ENCODE results near the gene MMP23B.

DNA sequence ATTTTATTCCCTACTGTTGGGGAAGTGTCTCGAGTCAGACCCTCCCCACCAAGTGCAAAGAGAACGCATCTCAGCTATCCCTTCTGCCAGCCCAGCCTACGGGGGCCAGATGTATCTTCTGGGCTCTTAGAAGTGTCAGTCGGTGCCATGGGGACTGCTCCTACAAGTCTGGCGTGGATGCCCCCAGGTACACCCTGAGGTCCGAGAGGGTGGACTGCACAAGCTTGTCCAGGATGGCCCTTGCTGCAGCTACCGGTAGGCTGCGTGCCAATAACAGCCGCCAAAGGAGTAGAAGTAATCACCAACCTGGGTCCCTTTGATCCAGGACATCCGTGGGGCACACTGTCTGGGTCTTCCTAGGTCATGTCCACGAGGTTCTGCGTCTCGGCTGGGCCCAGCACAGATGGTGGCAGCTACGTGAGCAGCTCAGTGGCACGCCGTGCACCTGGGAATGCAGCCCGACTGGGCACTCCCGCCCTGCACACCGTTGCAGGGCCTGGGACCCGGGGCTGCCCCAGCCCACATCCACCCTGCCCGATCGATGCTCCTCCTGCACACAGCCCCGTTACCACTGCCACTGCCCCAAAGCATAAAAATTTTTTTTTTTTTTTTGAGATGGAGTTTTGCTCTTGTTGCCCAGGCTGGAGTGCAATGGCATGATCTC, 48.5 kb upstream of the MMP23B start:
- TF ChIP-seq POLR2A (IDR thresholded peaks at IDR 0.05), result no peak
- TF ChIP-seq, protein P1, sequence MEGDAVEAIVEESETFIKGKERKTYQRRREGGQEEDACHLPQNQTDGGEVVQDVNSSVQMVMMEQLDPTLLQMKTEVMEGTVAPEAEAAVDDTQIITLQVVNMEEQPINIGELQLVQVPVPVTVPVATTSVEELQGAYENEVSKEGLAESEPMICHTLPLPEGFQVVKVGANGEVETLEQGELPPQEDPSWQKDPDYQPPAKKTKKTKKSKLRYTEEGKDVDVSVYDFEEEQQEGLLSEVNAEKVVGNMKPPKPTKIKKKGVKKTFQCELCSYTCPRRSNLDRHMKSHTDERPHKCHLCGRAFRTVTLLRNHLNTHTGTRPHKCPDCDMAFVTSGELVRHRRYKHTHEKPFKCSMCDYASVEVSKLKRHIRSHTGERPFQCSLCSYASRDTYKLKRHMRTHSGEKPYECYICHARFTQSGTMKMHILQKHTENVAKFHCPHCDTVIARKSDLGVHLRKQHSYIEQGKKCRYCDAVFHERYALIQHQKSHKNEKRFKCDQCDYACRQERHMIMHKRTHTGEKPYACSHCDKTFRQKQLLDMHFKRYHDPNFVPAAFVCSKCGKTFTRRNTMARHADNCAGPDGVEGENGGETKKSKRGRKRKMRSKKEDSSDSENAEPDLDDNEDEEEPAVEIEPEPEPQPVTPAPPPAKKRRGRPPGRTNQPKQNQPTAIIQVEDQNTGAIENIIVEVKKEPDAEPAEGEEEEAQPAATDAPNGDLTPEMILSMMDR (IDR thresholded peaks at IDR 0.05), result no peak

All from uterus (tissue), 2 donors.